SW480 (cell line): ENCODE data around the gene POFUT2.

ENCODE experiments used
- DNase-seq: peaks from one replicate; pipeline ENCODE4 v3.0.0-alpha.2; 2016; ENCODE audit warnings: low spot score

The POFUT2 gene

GRCh38 chr21:45297329-45297728, 9.6 kb upstream of the POFUT2 start:
- DNase-seq: no peak

- DNase-seq: no peak
Observed at GRCh38 chr21:45296638-45297037, 8.9 kb upstream of the POFUT2 start.

DNA sequence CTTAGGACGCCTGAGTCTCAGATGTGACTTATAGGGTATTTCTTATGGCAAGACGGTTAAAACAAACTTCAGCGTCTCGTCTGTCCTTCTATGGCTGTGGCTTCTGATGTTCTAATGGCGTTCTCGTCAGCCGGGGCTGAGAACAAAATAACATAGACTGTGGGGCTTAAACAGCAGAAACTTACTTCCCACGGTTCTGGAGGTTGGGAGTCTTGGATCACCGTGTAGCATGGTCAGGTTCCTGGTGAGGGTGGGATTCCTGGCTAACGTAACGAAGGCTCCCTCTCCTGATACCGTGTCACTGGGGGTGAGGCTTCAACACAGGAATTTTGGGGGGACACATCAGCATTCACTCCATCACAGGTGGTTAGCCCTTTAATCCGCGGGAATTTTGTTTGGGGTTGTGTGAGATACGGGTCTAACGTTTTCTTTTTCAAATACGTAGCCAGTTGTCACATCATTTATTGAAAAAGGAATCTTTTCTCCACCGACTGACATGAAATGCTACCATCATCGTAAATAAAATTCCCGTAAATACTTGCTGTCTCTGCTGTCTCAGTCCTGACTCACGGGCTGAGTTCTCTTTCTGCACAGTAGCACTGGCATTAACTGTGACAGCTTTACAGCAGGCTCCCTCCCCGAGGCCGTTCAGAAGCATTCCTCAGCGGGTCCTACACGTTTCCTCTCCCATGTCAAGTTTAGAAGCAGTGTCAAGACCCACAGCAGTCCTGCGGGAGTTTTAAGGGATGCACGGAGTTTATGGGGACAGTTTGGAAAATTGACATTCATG, 8.1 kb upstream of the POFUT2 start:
- no peak for DNase-seq

DNA sequence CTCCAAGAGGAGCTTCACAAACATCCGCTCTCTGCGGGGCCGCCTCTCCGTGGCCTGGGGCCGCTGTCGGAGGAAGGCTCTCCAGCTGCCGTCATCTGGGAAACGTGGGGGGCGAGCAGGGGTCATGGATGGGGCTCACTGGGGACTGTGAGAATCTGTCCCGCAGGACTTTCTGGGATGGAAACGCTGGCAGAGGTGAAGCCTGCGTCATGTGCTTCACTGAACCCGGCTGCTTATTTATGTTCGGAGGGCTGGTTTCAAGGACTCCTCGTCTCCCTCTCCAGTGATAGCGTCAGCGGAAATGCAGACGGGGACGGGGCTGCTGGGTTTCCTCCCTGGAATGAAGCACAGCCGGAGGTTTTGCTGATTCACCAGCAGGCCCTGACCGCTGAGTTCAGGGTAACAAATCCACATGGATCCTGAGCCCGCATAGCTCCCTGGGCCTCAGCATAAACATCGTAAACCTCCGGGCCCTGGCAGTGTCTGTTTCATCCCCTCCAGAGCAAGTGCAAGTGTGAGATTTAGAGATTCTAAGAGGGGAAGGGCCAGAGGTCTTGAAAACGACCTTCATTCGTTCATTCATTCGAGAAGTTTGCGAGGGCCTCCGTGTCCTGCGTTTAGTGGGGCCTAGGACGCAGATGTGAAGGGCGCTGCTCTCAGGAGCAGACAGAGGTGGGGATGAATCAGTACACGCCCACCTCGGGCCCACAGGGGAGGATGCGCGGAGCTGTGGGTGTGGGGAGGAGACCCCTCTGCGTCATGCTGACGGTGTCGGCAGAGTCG, 7.0 kb upstream of the POFUT2 start:
- no peak for DNase-seq

DNA sequence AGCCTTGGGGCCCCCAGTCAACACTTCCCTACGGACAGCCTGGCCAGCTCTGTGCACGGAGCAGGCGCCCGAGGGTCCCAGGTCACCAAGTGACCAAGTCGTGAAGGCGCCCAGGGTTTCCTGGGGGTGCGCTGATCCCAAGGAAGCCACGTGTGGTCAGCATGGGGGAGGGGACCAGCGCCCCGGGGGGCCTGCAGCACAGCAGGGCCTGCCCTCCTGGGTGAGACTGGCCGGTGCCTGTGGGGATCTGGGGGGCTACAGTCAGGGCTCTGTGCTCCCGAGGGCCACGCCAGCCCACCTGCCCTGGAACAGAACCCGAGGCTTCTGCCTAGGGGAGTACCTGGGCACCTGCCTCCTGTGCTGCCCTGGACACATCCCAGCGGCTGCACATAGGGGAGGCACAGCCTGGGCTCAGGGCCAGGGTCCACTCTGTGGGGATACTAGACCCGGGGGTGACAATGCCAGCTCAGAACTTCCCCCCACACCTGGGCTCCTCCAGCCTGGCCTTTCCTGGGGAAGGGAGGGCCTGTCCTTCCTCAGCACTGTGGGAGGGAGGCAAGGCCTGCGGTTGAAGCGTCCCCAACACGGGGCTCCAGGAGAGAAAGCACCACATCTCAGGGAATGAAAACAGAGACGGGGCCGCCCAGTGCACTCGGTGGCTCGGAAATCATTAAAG, 6.2 kb upstream of the POFUT2 start:
- DNase-seq: no peak

GRCh38 chr21:45293220-45293725, 5.6 kb upstream of the POFUT2 start:
- DNase-seq: no peak

DNA sequence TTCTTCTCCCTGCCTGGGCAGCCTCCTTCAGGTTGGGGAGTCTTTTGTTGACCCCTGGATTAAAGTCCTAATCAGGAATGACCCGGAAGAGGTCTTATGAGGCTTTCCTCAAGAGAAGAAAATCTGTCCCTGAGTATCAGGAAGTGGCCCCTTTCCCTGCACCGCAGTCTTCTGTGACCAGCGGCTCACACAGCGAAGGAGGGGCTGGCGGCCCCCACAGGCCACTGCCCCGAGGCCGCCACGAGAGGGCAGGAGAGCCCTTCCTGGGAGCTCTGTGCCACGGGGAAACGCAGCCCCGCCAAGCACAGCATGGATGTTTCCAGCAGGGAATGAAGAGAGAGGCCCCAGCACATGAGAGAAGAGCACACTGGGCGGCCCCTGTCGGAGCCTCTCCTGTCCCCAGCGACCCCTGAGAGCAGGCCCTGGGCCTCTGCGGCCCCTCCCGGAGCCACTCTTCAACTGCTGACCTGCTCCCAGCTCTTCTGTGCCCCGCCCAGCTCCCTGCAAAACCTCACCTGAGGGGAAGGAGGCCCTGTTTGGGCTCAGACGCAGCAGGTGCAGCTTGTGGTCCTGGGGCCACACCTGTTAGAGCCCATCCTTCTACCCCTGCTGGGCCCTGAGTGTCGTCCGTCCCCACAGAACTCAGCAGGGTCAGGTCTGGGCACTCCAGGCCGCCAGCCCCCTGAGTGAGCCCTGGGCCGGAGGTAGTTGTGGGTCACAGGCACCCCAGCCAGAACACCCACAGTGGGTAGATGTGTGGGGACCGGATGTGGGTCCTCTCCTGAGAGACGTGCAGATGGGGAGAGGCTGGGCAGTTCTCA, 4.9 kb upstream of the POFUT2 start:
- DNase-seq: peak; percentile 80

DNA sequence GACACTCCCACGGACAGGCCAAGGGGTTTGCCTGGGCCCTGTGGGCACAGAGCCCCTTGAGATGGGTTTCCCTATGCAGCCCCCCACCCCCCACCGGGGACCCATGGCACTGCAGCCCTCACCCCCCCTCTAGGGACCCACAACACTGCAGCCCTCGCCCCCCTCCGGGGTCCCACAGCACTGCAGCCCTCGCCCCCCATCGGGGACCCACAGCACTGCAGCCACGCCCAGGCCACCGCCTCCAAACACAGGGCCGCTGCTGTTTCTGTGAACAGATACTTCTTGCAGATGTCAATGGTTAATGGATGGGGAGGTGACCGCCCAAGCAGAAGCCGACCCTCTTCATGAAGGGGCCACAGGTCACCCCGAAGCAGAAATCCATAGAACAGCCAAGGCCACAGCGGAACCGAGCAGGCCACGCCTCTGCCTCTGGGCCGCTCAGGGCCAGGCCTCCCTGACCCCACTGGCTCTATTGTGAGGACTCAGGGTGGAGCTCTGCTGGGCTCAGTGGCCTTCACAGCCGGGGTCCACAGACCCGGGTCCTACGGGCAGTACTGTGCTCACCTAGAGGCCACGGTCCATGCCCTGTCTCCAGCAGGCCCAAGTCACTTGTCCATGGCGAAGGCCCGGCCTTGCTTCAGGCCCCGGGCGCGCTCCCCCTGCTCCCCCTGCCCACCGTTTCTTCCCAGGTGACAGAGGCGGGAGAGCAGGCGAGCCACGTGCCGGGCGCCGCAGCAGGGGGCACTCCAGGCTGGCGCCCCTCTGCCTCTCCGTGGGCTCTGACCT, 4.1 kb upstream of the POFUT2 start:
- DNase-seq: no peak

DNA sequence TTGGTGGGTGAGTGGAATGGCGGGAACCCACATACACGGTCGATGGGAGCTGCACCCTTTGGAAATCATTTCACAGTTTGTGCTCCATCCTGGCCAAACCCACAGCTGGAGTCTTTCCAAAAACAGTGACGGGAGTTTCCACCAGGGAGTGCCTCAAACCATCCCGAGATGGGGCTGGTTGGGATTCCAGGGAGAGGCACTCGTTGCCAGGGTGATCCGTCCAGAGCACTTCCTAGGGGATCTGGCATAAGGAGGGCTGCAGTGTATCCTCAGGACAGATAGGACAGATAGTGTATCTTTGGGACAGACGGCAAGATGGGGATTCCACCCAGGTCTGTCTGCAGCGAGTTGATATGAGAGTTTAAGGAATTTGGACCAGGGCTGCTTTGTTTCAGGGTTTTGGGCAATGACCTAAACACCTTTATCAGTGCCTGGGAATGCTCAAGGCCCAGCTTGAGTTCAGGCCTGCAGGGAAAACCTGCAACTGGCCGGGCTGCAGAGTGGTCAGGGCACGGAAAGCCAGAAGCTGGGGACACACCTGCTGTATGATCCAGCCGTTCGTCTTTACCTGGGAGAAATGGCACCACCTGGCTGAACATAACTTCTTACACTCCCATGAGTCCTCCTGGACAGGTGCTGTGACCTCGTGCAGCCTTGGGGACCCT, 3.4 kb upstream of the POFUT2 start:
- no peak for DNase-seq

DNA sequence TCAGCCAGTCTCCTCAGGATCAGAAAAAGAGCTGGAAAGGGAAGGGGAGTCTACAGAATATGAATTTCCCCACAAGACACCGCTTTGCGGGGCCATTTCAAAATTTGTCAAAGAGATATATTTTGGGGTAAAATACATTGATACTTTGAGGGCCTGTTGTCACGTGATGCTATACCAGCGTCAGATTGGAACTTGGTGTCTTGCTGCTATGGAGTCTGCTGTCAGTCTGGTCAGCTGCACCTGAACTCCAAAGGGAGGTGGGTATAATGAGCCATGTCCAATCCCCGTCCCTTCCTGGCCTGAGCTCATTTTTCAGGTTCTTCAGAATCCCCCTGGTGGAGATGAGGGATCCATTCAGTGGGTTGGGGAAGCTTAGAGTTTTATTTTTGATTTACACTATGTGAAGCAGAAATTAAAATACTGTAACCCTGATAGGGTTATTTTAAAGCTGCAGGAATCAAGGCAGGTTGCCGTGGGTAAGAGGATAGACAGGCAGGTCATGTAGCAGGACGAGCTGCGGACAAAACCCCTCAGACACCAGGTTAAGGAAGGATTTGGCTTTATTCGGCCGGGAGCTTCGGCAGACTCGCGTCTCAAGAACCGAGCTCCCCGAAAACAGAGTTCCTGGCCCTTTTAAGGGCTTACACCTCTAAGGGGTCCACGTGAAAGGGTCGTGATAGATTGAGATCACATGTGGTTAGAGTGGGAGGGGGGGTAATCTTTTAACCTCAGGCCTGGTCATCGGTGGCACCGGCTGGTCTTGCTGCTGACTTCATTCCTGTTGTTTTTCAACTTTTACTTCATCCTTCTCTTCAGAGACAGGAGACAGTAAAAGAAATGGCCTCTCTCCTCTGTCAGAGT, 2.2 kb upstream of the POFUT2 start:
- no peak for DNase-seq

DNA sequence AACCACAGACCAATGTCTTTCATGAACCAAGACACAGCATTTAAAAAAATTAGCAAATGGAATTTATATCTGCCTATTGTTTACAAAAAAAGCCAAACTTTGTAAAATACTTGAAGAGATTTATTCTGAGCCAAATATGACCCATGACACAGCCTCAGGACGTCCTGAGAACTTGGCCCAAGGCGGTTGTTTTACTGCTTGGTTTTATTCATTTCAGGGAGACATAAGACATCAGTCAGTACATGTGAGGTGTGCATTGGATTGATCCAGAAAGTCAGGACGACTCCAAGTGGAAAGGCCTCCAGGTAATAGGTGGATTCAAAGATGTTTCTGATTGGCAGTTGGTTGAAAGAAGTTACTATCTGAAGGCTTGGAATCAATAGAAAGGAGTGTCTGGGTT, 1.4 kb upstream of the POFUT2 start:
- DNase-seq: no peak

- DNase-seq: no peak
Observed at GRCh38 chr21:45288441-45288841, 746 bp upstream of the POFUT2 start.

DNA sequence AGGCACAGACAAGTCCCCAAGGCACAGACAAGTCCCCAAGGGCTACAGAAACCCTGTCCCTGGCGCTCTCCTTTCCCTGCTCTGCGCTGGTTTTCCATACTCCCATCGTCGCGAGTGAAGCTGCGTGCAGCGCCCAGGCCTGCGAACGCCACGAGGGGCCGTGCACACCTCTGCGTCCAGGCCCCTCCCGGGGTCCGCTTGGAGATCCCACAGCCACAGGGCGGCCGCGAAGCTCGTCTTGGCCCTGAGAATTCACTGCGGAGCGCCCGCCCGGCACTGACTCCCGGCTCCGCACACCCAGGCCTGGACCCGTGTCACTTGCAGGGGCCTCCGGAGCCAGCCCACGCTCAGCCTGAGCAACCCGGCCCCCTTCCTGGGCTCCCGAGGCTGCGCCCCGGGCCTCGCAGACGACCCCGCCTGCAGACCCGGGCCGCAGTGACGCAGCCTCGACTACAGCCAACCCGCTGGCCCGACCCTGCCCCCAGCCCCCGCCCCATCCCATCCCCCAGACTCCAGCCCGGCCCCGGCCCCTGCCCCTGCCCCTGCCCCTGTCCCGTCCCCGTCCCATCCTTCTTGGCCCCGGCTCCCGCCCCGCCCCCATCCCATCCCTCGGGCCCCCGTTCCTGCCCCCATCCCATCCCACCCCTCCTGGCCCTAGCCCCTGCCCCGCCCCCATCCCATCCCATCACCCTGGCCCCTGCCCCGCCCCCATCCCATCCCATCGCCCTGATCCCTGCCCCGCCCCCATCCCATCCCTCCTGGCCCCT, 841 bp downstream of the POFUT2 start:
- no peak for DNase-seq

DNA sequence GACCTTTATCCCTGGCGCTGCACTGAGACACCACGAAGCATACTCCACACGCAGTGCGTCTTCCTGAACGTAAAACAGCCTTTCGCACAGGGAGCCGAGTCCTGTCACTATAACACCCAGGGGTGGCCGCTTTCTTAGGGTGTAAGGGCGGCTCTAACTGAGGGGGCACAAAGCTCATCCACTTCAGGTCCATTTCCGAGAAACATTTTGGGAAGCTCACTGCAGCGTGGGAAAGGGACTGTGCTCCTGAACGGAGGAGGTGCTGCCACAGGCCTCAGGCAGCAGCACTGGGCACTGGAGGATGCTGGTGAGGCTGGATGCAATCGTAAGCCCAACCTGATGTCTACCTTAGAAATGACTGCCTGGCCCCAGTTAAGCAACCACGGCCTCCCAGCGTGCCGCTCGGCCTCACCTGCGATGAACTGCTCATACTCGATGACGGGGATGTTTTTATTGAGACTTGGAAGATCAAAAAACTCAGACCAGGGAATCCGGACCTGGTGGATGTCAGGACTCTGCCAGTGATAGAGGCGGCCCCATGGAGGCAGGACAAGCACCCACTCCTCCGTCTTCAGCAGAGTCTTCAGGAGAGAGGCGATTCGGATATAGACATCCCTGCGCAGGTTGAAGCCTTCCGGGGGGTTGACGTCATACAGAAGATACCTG, 2.3 kb downstream of the POFUT2 start:
- DNase-seq: no peak

- no peak for DNase-seq
Observed at GRCh38 chr21:45284456-45284741, 3.3 kb downstream of the POFUT2 start.

GRCh38 chr21:45283611-45284455, 3.9 kb downstream of the POFUT2 start:
- no peak for DNase-seq

DNA sequence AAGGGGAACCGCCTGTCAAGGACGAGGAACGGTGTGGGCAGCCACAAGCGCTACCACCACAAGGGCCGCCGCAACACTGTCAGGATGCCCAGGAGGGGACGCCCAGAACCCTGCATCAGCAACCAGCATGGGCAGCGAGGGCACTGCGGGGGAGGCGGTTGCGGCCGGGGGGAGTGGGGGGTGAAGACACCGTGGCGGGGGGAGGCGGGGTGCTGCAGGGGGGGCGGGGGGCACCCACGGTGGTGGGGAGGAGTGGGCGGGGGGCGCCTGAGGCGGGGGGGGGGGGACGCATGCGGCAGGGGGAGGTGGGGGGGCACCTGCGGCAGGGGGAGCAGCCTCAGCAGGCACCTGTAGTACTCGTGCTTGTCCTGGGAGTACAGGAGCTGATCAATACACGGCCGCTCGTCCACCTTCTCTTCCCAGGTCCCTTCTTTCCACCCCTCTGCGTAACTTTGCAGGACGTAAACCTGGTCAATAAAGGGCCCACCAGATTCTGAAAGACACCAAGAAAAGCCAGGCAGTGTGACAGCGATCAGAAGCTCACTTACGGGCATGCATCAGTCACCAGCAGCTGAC, 4.6 kb downstream of the POFUT2 start:
- no peak for DNase-seq
